Fibroblast of pulmonary artery (primary cell): ENCODE results near the gene STXBP5.

ENCODE experiments used
- DNase-seq: peaks from one replicate; pipeline ENCODE4 v3.0.0-alpha.2; 2010; ENCODE audit warnings: low read depth
- H3K4me3 ChIP-seq: replicated peaks from 2 replicates; pipeline ENCODE4 v1.5.1; 2011; ENCODE audit warnings: low read depth, mild to moderate bottlenecking, control low read depth, low read length, moderate library complexity
- CTCF ChIP-seq: IDR thresholded peaks from 2 replicates; pipeline ENCODE4 v1.5.1; 2011; ENCODE audit warnings: mild to moderate bottlenecking, control low read depth, low read length, inconsistent platforms; ENCODE audit errors: missing control alignments

The STXBP5 gene

DNA sequence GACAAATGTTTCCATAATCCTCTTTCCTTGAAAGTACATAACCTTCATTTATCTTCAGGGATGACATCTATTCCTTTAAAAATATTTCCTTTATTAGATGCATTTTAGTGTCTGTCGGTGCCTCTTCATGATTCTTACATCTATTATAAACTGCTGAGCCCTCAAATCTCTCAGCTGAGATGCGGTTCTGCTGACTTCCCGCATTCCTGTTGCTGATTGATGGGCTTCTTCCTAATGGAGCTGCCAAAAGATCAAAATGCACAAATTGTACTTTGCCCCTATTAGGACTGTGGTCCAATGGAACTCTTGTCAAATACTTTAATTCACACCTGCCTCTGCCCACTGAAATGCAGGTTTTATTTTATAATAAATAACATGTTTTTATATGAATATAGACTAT, 225.6 kb downstream of the STXBP5 start:
- no peak for TF ChIP-seq CTCF
- H3K4me3 ChIP-seq, result no peak overlapping the region
- no peak for DNase-seq

DNA sequence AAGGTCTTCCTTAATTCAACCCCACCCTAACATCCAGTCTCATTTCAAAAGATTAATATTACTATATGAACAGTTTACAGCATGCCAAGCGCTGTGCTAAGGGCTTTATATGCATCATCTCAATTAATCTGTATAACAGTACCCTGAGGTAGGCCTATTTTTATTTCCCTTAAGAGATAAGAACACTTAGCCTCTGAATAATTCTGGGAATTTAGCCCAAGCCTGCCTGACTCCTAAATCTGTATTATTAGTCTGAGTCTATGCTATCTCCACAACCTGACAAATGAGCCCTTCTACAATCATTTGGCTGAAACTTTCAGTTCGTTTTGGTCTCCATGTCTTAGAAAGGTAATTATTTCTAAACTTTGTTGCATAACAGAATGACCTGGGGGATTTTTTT, 226.6 kb downstream of the STXBP5 start:
- DNase-seq, result no peak
- TF ChIP-seq CTCF, result no peak
- no peak overlapping the region for H3K4me3 ChIP-seq

- no peak overlapping the region for H3K4me3 ChIP-seq
- no peak for DNase-seq
- no peak for TF ChIP-seq CTCF
These were observed 229.9 kb downstream of the STXBP5 start for GRCh38 chr6:147434076-147434475.

GRCh38 chr6:147434516-147434915, 230.3 kb downstream of the STXBP5 start:
- TF ChIP-seq CTCF, result no peak
- DNase-seq, result no peak
- no peak overlapping the region for H3K4me3 ChIP-seq

- no peak for TF ChIP-seq CTCF
- H3K4me3 ChIP-seq, result no peak overlapping the region
These were observed 233.4 kb downstream of the STXBP5 start for GRCh38 chr6:147437615-147438014.

DNA sequence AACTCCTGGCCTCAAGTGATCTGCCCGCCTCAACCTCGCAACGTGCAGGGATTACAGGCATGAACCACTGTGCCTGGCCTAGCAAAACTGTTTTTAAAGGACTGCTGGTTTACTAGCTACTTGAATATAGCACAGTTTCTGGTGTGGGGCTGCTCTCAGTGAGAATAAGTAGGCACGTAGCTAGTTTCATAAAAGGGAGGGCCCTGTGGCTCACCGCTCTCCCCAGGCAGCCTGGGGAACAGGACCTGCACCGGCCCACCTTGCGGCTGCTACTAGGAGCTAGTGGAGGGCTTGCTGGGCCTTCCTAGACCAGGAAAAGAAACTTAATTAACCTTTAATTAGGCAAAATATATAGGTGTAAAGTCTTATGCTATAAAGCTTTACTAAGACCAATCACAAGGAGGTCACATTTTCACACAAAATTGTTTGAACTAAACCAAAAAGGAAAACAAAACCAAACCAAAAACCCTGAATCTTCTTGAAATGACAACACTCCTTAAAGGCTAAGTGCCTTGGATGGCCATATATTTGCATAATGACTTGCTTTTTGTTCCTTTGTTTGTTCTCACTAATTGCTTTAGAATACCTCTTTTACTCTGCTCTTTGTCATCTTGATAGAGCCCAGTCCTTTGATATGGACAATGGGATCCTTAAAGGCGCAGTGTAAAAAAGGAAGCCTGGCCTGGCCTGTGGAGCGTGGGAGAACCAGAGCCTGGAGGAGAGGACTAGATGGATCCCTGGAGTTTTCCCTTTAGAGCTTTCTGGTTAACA, 234.7 kb downstream of the STXBP5 start:
- no peak overlapping the region for H3K4me3 ChIP-seq
- TF ChIP-seq CTCF, result no peak
- no peak for DNase-seq

More at GRCh38 chr6:147437615-147438014, 233.4 kb downstream of the STXBP5 start:
- DNase-seq, result no peak
